Measurements from ENCODE around the gene NT5C1B. TPM values are rescaled to one million over a fixed set of nuclear protein-coding genes. Genes with fewer than 3 reads are reported as not detected.
A peak's percentile ranks its signal among the peaks of the same experiment; 100 is the strongest.

Gene NT5C1B
- total RNA-seq, 4 donors from 2014 or later: not detected

- H3K27ac ChIP-seq: peak overlapping the region in 1 of 2 donors; percentile 19
- H3K4me1 ChIP-seq: peaks cover 3 to 9% of the 10 kb centered on the region in 2 donors
- H3K27me3 ChIP-seq: no peaks in the 10 kb centered on the region
- H3K9me3 ChIP-seq: no peaks in the 10 kb centered on the region
- H3K4me3 ChIP-seq: no peak overlapping the region
- TF ChIP-seq CTCF (IDR thresholded peaks at IDR 0.05) (no peak), POLR2A (IDR thresholded peaks at IDR 0.05) (no peak)
- no peaks in the 10 kb centered on the region for H3K36me3 ChIP-seq
- intact Hi-C loops (cut with DNase I; ENCODE audit: low total_unique reads): no loop called here
- DNase-seq: no peak
These were observed 40.7 kb upstream of the NT5C1B start for GRCh38 chr2:18630101-18630500.

GRCh38 chr2:18626958-18627650 lies 37.7 kb upstream of the NT5C1B start:
- TF ChIP-seq POLR2A (IDR thresholded peaks at IDR 0.05) (no peak), CTCF (IDR thresholded peaks at IDR 0.05) (no peak)
- peak; percentile 36 to 38 for DNase-seq
- Histone ChIP-seq H3K36me3 (no peaks in the 10 kb centered on the region), H3K27ac (peak overlapping the region in 1 of 2 donors; percentile 18), H3K4me3 (no peak overlapping the region), H3K4me1 (peaks cover 3 to 9% of the 10 kb centered on the region in 2 donors), H3K27me3 (no peaks in the 10 kb centered on the region), H3K9me3 (no peaks in the 10 kb centered on the region)
- intact Hi-C loops (cut with DNase I; ENCODE audit: low total_unique reads): no loop called here

GRCh38 chr2:18626256-18626668 lies 36.9 kb upstream of the NT5C1B start:
- TF ChIP-seq CTCF (IDR thresholded peaks at IDR 0.05) (no peak), POLR2A (IDR thresholded peaks at IDR 0.05) (no peak)
- no peaks in the 10 kb centered on the region for H3K9me3 ChIP-seq
- peak overlapping the region in 1 of 2 donors; percentile 40 for H3K27ac ChIP-seq
- intact Hi-C loops (cut with DNase I; ENCODE audit: low total_unique reads): no loop called here
- DNase-seq: no peak
- H3K27me3 ChIP-seq: no peaks in the 10 kb centered on the region
- H3K4me1 ChIP-seq: peaks cover 3 to 9% of the 10 kb centered on the region in 2 donors
- H3K4me3 ChIP-seq: no peak overlapping the region
- no peaks in the 10 kb centered on the region for H3K36me3 ChIP-seq

GRCh38 chr2:18625563-18625962 lies 36.2 kb upstream of the NT5C1B start:
- H3K4me3 ChIP-seq: no peak overlapping the region
- H3K4me1 ChIP-seq: peaks cover 3 to 9% of the 10 kb centered on the region in 2 donors
- H3K27ac ChIP-seq: no peak overlapping the region
- no peaks in the 10 kb centered on the region for H3K36me3 ChIP-seq
- no peaks in the 10 kb centered on the region for H3K9me3 ChIP-seq
- TF ChIP-seq POLR2A (IDR thresholded peaks at IDR 0.05): no peak
- TF ChIP-seq CTCF (IDR thresholded peaks at IDR 0.05): no peak
- intact Hi-C loops (cut with DNase I; ENCODE audit: low total_unique reads): no loop called here
- DNase-seq: no peak
- H3K27me3 ChIP-seq: no peaks in the 10 kb centered on the region

- no peak for DNase-seq
- intact Hi-C loops (cut with DNase I; ENCODE audit: low total_unique reads): no loop called here
- H3K9me3 ChIP-seq: no peaks in the 10 kb centered on the region
These were observed 34.4 kb upstream of the NT5C1B start for GRCh38 chr2:18623782-18624181.

More at GRCh38 chr2:18623782-18624181, 34.4 kb upstream of the NT5C1B start:
- no peaks in the 10 kb centered on the region for H3K27me3 ChIP-seq
- no peaks in the 10 kb centered on the region for H3K36me3 ChIP-seq
- H3K4me3 ChIP-seq: no peak overlapping the region
- no peak overlapping the region for H3K27ac ChIP-seq
- TF ChIP-seq POLR2A (IDR thresholded peaks at IDR 0.05): no peak
- H3K4me1 ChIP-seq: peaks cover 3 to 9% of the 10 kb centered on the region in 2 donors
